GM11168 (cell line): ENCODE data around the gene CDKN2AIP.
"Not testable (repeated sequence)": the region's sequence is repeated elsewhere in the genome, so short reads cannot be mapped to it uniquely, and the experiment has no call there.

Experiments
- in situ Hi-C: fragments of 300-500 bp; cut with MboI; formaldehyde crosslinking; loops from one replicate; pipeline ENCODE4 v1.12.0; 2022; ENCODE audit warnings: low sequenced_read_pairs; ENCODE audit not compliant: unreplicated experiment

CDKN2AIP gene

DNA sequence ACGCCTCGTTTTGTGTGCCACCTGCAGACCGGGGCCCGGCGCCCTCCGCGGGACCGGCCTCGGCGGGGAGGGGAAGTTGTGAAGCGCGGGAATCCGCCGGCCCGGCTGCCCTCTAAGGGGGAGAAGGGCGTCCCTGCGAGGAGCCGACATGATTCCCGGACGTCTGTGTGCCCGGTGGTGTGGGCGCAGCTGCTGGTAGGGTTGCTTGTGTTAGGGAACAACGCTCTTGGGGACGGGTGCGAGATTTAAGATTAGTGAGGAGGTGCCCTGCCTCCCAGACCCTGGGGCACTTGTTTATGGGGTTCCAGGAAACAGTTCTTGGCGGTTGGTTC is 627 bp downstream of the CDKN2AIP start:
- in situ Hi-C loops, result no loop called here

- in situ Hi-C loops, result no loop called here
These were observed 3.2 kb downstream of the CDKN2AIP start for GRCh38 chr4:183447646-183448045.

DNA sequence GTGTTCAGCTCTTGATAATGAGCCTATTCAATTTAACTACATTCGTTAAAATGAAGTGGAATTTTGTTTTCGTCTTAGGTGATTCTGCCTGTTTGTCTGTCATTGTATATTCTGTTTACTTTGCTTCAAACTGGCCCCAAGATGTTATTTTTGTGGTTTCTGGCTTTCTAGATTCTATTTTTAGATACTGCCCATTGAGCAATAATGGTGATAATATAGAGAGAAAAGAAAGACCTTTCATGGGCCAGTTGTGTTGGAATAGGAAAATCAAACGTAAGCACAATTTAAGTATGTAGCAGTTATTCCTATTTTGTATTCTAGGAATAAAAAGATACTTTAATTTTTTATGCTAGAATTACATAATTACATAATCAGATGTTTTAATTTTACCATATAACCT is 4.0 kb downstream of the CDKN2AIP start:
- in situ Hi-C loops, result no loop called here

- in situ Hi-C loops, result no loop called here
These were observed 4.9 kb downstream of the CDKN2AIP start for GRCh38 chr4:183449193-183449882.

DNA sequence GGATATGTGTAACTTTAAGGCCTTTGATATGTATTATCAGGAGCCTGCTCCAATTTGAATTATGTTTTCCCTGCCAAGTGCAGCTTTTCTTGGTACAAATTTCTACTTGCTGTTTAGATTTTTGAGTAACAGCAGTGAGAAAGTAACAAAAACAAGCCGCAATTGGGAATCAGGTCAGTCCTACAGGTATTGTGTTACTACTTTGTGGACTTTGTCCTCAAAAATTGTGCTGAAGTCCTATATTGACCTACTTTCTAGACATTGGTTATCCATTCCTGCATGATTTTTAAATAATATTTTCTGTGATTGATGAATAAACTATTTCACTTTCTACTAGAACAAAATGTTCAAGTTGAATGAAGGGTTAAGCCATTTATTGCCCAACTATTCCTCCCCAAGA is 5.7 kb downstream of the CDKN2AIP start:
- in situ Hi-C loops, result no loop called here

- in situ Hi-C loops, result no loop called here
These were observed 11.2 kb downstream of the CDKN2AIP start for GRCh38 chr4:183455431-183456195.

GRCh38 chr4:183458005-183458404 is 13.6 kb downstream of the CDKN2AIP start:
- in situ Hi-C loops, result no loop called here

DNA sequence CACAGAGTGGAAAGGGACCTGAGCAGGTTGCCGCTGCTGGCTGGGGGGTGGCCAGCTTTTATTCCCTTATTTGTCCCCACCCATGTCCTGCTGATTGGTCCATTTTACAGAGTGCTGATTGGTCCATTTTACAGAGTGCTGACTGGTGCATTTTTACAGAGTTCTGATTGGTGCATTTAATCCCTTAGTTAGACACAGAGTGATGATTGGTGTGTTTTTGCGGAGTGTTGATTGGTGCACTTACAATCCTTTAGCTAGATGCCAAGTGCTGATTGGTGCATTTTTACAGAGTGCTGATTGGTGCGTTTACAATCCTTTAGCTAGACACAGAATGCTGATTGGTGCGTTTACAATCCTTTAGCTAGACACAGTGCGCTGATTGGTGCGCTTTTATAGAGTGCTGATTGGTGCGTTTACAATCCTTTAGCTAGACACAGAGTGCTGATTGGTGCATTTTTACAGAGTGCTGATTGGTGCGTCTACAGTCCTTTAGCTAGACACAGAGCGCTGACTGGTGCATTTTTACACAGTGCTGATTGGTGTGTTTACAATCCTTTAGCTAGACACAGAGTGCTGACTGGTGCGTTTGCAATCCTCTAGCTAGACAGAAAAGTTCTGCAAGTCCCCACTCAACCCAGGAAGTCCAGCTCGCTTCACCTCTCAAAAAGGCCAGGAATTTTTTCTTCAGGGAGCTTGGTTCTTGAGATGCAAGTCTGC is 19.6 kb downstream of the CDKN2AIP start:
- in situ Hi-C loops, result not testable (repeated sequence)

- in situ Hi-C loops, result not testable (repeated sequence)
These were observed 21.4 kb downstream of the CDKN2AIP start for GRCh38 chr4:183465879-183466278.

GRCh38 chr4:183467246-183467645 is 22.8 kb downstream of the CDKN2AIP start:
- in situ Hi-C loops, result no loop called here

- in situ Hi-C loops, result no loop called here
These were observed 24.0 kb downstream of the CDKN2AIP start for GRCh38 chr4:183468210-183469095.

DNA sequence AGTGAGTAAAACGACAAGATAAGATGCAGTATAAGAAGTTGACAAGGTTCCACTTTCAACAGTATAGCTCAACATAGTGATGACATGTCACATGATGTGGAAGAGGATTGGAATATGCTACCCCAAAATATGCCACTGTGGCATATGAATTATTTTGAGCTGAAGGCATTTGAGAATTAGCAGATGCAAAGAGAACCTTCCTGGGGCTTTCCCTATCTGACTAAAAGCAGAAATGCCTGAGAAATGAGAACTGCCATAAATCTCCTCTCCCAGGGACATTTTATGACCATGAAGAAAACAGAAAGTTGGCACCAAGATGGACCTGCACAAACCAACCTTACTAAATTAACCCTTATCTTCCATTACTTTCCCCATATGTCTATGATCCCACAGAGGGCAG is 24.8 kb downstream of the CDKN2AIP start:
- in situ Hi-C loops, result no loop called here

GRCh38 chr4:183469936-183470335 is 25.5 kb downstream of the CDKN2AIP start:
- in situ Hi-C loops, result no loop called here

DNA sequence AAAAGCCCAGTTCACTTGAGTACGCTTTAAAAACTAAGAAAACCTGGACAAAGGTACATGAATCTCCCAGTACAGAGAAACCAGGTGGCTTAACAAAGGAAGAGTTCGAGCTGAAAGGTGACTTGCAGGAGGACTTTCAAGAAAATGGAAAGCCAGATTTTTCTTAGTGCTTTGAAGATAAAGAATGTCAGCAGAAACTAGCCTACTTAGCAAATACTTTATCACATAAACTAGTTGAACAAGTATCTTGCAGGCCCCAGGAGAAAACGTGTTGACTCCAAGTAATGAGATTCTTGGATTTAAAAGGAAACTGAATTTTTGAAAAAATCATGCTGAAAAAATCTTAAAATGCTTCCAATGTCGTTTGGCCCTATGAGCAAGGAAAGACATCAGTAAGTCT is 26.4 kb downstream of the CDKN2AIP start:
- in situ Hi-C loops, result no loop called here

DNA sequence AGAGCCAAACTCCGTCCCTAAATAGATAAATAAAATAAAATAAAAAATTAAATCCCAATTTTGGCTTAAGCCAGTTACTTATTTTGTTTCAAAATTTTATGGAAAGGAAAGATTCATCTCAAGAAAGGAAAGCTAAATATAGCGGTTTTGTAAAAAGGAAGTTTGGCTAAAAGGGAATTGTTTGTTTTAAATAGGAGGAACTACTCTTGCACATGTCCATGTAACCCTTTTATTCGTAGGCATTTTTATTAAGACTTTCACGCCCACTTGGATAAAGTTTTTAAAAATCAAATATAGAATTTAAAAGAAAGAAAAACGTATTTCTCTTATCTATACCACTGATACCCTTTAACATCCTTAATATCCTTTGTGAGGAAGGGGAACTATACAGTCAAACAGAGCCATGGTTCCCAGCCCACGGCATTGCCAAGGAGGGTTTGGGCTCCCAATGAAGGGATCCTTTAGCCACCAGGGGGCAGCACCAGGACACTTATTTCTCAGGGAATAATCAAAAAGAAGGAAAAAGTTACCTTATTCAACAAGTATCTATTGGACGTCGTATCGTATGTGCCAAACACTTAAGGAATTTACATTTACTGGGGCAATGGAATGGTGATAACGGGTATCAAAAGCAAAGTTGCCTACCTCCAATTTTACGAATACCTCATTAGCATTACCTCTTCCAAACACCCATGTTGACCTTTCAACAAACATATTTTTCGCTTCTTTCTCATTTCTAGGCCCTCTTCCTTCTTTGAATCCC is 27.7 kb downstream of the CDKN2AIP start:
- in situ Hi-C loops, result no loop called here

GRCh38 chr4:183478123-183478522 is 33.7 kb downstream of the CDKN2AIP start:
- in situ Hi-C loops, result no loop called here

GRCh38 chr4:183478926-183479325 is 34.5 kb downstream of the CDKN2AIP start:
- in situ Hi-C loops, result no loop called here

DNA sequence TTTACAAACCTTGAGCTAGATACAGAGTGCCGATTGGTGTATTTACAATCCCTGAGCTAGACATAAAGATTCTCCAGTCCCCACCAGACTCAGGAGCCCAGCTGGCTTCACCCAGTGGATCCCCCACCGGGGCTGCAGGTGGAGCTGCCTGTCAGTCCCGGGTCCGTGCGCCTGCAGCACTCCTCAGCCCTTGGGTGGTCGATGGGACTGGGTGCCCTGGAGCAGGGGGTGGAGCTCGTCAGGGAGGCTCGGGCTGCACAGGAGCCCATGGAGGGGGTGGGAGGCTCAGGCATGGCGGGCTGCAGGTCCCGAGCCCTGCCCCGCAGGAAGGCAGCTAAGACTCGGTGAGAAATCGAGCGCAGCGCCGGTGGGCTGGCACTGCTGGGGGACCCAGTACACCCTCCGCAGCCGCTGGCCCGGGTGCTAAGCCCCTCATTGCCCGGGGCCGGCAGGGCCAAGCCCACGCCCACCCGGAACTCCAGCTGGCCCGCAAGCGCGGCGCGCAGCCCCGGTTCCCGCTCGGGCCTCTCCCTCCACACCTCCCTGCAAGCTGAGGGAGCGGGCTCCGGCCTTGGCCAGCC is 38.2 kb downstream of the CDKN2AIP start:
- in situ Hi-C loops, result not testable (repeated sequence)

- in situ Hi-C loops, result no loop called here
These were observed 39.6 kb downstream of the CDKN2AIP start for GRCh38 chr4:183483997-183484396.
